ENCODE measurements around the gene CEP350.

CEP350 gene

GRCh38 chr1:180116964-180117763, 162.6 kb downstream of the CEP350 start:
- H3K4me2 ChIP-seq (ENCODE audit: low read length) = no peak overlapping the region
- H3K27ac ChIP-seq (ENCODE audit: low read depth, low read length, poor library complexity, severe bottlenecking) = no peak overlapping the region
- TF ChIP-seq CTCF (IDR thresholded peaks at IDR 0.05; ENCODE audit: low read length) (no peak), EZH2 (IDR thresholded peaks at IDR 0.05; ENCODE audit: borderline replicate concordance, low read length) (no peak)
- no peaks in the 10 kb centered on the region for H3K9me3 ChIP-seq (ENCODE audit: low read length)
- H3K27me3 ChIP-seq (ENCODE audit: insufficient read depth, low read length) = no peaks in the 10 kb centered on the region
- no peak overlapping the region for H3K9ac ChIP-seq (ENCODE audit: low read length)
- no peaks in the 10 kb centered on the region for H3K9me2 ChIP-seq (ENCODE audit: low read depth, low read length)
- no peak overlapping the region for H2AFZ ChIP-seq (ENCODE audit: low read length)
- H3K4me1 ChIP-seq (ENCODE audit: insufficient read depth, low read length, severe bottlenecking) = no peaks in the 10 kb centered on the region
- H3K4me3 ChIP-seq (ENCODE audit: low read depth, low read length, poor library complexity, severe bottlenecking) = no peak overlapping the region
- H3F3A ChIP-seq (ENCODE audit: insufficient read depth, low read length) = no peaks in the 10 kb centered on the region
- H3K79me2 ChIP-seq (ENCODE audit: insufficient read depth, low read length) = no peaks in the 10 kb centered on the region
- H3K36me3 ChIP-seq (ENCODE audit: insufficient read depth, low read length) = peaks cover 17% of the 10 kb centered on the region; the same call in 1 of the 2 replicates
- no peaks in the 10 kb centered on the region for H4K20me1 ChIP-seq (ENCODE audit: insufficient read depth, low read length)

DNA sequence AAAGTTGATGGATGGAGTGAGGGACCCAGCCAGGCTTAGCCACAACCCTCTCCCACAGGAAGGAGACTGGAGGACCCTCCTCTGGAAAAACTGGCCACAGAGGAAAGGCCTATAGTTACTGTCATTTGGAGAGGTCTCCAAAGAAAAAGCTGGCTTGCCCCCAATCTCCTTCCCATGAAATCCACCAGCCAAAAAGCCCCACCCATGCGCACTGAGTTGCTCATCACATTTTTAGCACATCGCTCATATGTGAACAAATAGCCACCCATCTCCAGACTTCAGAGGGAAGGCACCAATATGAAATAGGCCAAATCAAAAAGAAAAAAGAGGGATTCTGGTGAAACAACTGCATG, 163.1 kb downstream of the CEP350 start:
- Histone ChIP-seq H3K4me2 (ENCODE audit: low read length) (no peak overlapping the region), H3K9ac (ENCODE audit: low read length) (no peak overlapping the region), H3K27me3 (ENCODE audit: insufficient read depth, low read length) (no peaks in the 10 kb centered on the region), H3K4me3 (ENCODE audit: low read depth, low read length, poor library complexity, severe bottlenecking) (no peak overlapping the region), H3F3A (ENCODE audit: insufficient read depth, low read length) (no peaks in the 10 kb centered on the region), H3K79me2 (ENCODE audit: insufficient read depth, low read length) (no peaks in the 10 kb centered on the region), H4K20me1 (ENCODE audit: insufficient read depth, low read length) (no peaks in the 10 kb centered on the region), H3K36me3 (ENCODE audit: insufficient read depth, low read length) (peaks cover 11% of the 10 kb centered on the region; the same call in 1 of the 2 replicates), H3K9me2 (ENCODE audit: low read depth, low read length) (no peaks in the 10 kb centered on the region), H3K27ac (ENCODE audit: low read depth, low read length, poor library complexity, severe bottlenecking) (no peak overlapping the region), H3K9me3 (ENCODE audit: low read length) (no peaks in the 10 kb centered on the region), H3K4me1 (ENCODE audit: insufficient read depth, low read length, severe bottlenecking) (no peaks in the 10 kb centered on the region), H2AFZ (ENCODE audit: low read length) (no peak overlapping the region)
- TF ChIP-seq EZH2 (IDR thresholded peaks at IDR 0.05; ENCODE audit: borderline replicate concordance, low read length) = no peak
- TF ChIP-seq CTCF (IDR thresholded peaks at IDR 0.05; ENCODE audit: low read length) = no peak

- H3K4me2 ChIP-seq (ENCODE audit: low read length) = no peak overlapping the region
- TF ChIP-seq CTCF (IDR thresholded peaks at IDR 0.05; ENCODE audit: low read length) (no peak), EZH2 (IDR thresholded peaks at IDR 0.05; ENCODE audit: borderline replicate concordance, low read length) (no peak)
- H3F3A ChIP-seq (ENCODE audit: insufficient read depth, low read length) = no peaks in the 10 kb centered on the region
- no peak overlapping the region for H3K4me3 ChIP-seq (ENCODE audit: low read depth, low read length, poor library complexity, severe bottlenecking)
- H3K79me2 ChIP-seq (ENCODE audit: insufficient read depth, low read length) = no peaks in the 10 kb centered on the region
- H2AFZ ChIP-seq (ENCODE audit: low read length) = no peak overlapping the region
- no peaks in the 10 kb centered on the region for H3K27me3 ChIP-seq (ENCODE audit: insufficient read depth, low read length)
- no peaks in the 10 kb centered on the region for H3K4me1 ChIP-seq (ENCODE audit: insufficient read depth, low read length, severe bottlenecking)
- H3K9ac ChIP-seq (ENCODE audit: low read length) = no peak overlapping the region
- H4K20me1 ChIP-seq (ENCODE audit: insufficient read depth, low read length) = no peaks in the 10 kb centered on the region
- H3K27ac ChIP-seq (ENCODE audit: low read depth, low read length, poor library complexity, severe bottlenecking) = no peak overlapping the region
- no peaks in the 10 kb centered on the region for H3K9me3 ChIP-seq (ENCODE audit: low read length)
- no peaks in the 10 kb centered on the region for H3K9me2 ChIP-seq (ENCODE audit: low read depth, low read length)
- H3K36me3 ChIP-seq (ENCODE audit: insufficient read depth, low read length) = peaks cover 6% of the 10 kb centered on the region; the same call in 1 of the 2 replicates
These were observed 165.2 kb downstream of the CEP350 start for GRCh38 chr1:180119837-180120236.
